H1 (cell line): ENCODE measurements around the gene INSM1. TPM values are rescaled to one million over a fixed set of nuclear protein-coding genes. Genes with fewer than 3 reads are reported as not detected.

ENCODE experiments used
- CTCF ChIA-PET: fragments of 300-600 bp; sonication (Branson Sonifier 250); formaldehyde crosslinking; loops from one replicate; lab custom pipeline; 2021; ENCODE audit not compliant: partially characterized antibody; lab: Charles Lee
- POLR2A ChIA-PET: fragments of 300-600 bp; sonication (Branson Sonifier 250); formaldehyde crosslinking; loops from one replicate; lab custom pipeline; 2021; ENCODE audit warnings: inconsistent platforms; ENCODE audit not compliant: partially characterized antibody; lab: Charles Lee
- DNase-seq, 2 experiments: peaks; one replicate each; pipeline versions ENCODE4 v3.0.0 to v3.0.0-alpha.2; 2010 to 2022; ENCODE audit warnings: low spot score in 2 of 2, low read depth in 1 of 2, mixed read lengths in 1 of 2
- FAIRE-seq: peaks from 2 replicates; lab custom pipeline; 2011; peaks lifted over from hg19 to GRCh38; lab: Jason Lieb, UNC
- H2AFZ ChIP-seq: 2 replicates; pipeline ENCODE4 v1.8.1; 2012; ENCODE audit warnings: low read length, inconsistent platforms
- H2AK5ac ChIP-seq: 2 replicates; pipeline ENCODE4 v1.6.1; 2013; ENCODE audit warnings: low read depth, low read length
- H2BK120ac ChIP-seq: replicated peaks from 2 replicates; pipeline ENCODE3; 2013; ENCODE audit warnings: low read depth, low read length, inconsistent platforms
- H2BK12ac ChIP-seq: 2 replicates; pipeline ENCODE4 v1.6.1; 2013; ENCODE audit warnings: low read depth, low read length
- H2BK15ac ChIP-seq: 2 replicates; pipeline ENCODE4 v1.6.1; 2013; ENCODE audit warnings: low read length
- H2BK20ac ChIP-seq: 2 replicates; pipeline ENCODE4 v1.6.1; 2013; ENCODE audit warnings: low read length
- H2BK5ac ChIP-seq: 2 replicates; pipeline ENCODE4 v1.6.1; 2013; ENCODE audit warnings: low read depth, low read length
- H3K14ac ChIP-seq: 2 replicates; pipeline ENCODE4 v1.6.1; 2013; ENCODE audit warnings: inconsistent platforms; ENCODE audit not compliant: insufficient read length
- H3K18ac ChIP-seq: 2 replicates; pipeline ENCODE4 v1.6.1; 2013; ENCODE audit warnings: low read length; ENCODE audit errors: extremely low read depth
- H3K23ac ChIP-seq: 2 replicates; pipeline ENCODE4 v1.6.1; 2013; ENCODE audit warnings: inconsistent platforms; ENCODE audit not compliant: insufficient read length
- H3K23me2 ChIP-seq: 2 replicates; pipeline ENCODE4 v1.6.1; 2013; ENCODE audit warnings: low read depth, low read length
- H3K27ac ChIP-seq: 2 replicates; pipeline ENCODE4 v1.6.1; 2011; ENCODE audit warnings: low read depth, low read length, inconsistent platforms
- H3K27me3 ChIP-seq, 4 experiments: replicated peaks in 1 of 4; 1 replicate in 1 of 4; 2 replicates in 3 of 4; pipeline versions ENCODE4 v1.6.1 to v1.8.1; 2011 to 2013; ENCODE audit warnings: low read length in 3 of 4, mild to moderate bottlenecking in 3 of 4, inconsistent platforms in 2 of 4, mixed read lengths in 2 of 4, moderate library complexity in 1 of 4; ENCODE audit not compliant: control insufficient read depth in 3 of 4, insufficient read depth in 3 of 4; ENCODE audit errors: extremely low read depth in 1 of 4
- H3K36me3 ChIP-seq, 4 experiments: 2 replicates each; pipeline versions ENCODE4 v1.6.1 to v1.8.1; 2011 to 2013; ENCODE audit warnings: mild to moderate bottlenecking in 4 of 4, low read length in 3 of 4, moderate library complexity in 2 of 4, control low read depth in 1 of 4, inconsistent platforms in 1 of 4; ENCODE audit not compliant: insufficient read depth in 4 of 4, control insufficient read depth in 2 of 4
- H3K4ac ChIP-seq: replicated peaks from 2 replicates; pipeline ENCODE3; 2013; ENCODE audit warnings: low read length, low read depth, mixed read lengths, inconsistent platforms; ENCODE audit not compliant: insufficient read length
- H3K4me1 ChIP-seq, 4 experiments: replicated peaks in 1 of 4; 1 replicate in 1 of 4; 2 replicates in 3 of 4; pipeline versions ENCODE4 v1.6.1 to v1.8.1; 2011 to 2013; ENCODE audit warnings: low read length in 3 of 4, inconsistent platforms in 2 of 4, mixed read lengths in 1 of 4; ENCODE audit not compliant: insufficient read depth in 4 of 4, control insufficient read depth in 3 of 4
- H3K4me2 ChIP-seq, 2 experiments: 2 replicates each; pipeline versions ENCODE4 v1.6.1 to v1.8.1; 2011 to 2013; ENCODE audit warnings: low read depth in 2 of 2, low read length in 2 of 2, control low read depth in 1 of 2, inconsistent platforms in 1 of 2, mild to moderate bottlenecking in 1 of 2; ENCODE audit not compliant: insufficient read depth in 1 of 2
- H3K4me3 ChIP-seq, 4 experiments: fragments of 200-600, 300-600 bp in 1 of 4; sonication (generic), shearing (Covaris generic), sonication (Bioruptor Twin) in 1 of 4; 2 replicates each; pipeline versions ENCODE4 v1.5.1 to v1.8.1; 2011 to 2016; ENCODE audit warnings: low read length in 4 of 4, low read depth in 3 of 4, control low read depth in 2 of 4, inconsistent platforms in 2 of 4, mild to moderate bottlenecking in 2 of 4, mixed read lengths in 1 of 4, moderate library complexity in 1 of 4; ENCODE audit not compliant: insufficient read depth in 2 of 4; ENCODE audit errors: extremely low read depth in 1 of 4
- H3K56ac ChIP-seq: replicated peaks from 2 replicates; pipeline ENCODE3; 2013; ENCODE audit warnings: low read depth, mild to moderate bottlenecking, mixed read lengths, low read length, inconsistent platforms; ENCODE audit not compliant: insufficient read length
- H3K79me1 ChIP-seq: 2 replicates; pipeline ENCODE4 v1.6.1; 2013; ENCODE audit warnings: low read depth, low read length, control low read depth
- H3K79me2 ChIP-seq, 2 experiments: 2 replicates each; pipeline versions ENCODE4 v1.6.1 to v1.8.1; 2012 to 2013; ENCODE audit warnings: low read length in 2 of 2, mild to moderate bottlenecking in 2 of 2, inconsistent platforms in 1 of 2; ENCODE audit not compliant: insufficient read depth in 2 of 2, control insufficient read depth in 1 of 2
- H3K9ac ChIP-seq, 4 experiments: replicated peaks in 1 of 4; 1 replicate in 1 of 4; 2 replicates in 3 of 4; pipeline versions ENCODE4 v1.6.1 to v1.8.1; 2011 to 2013; ENCODE audit warnings: low read depth in 3 of 4, low read length in 3 of 4, control low read depth in 2 of 4, mild to moderate bottlenecking in 2 of 4, moderate library complexity in 2 of 4, inconsistent platforms in 1 of 4; ENCODE audit errors: extremely low read depth in 1 of 4
- H3K9me3 ChIP-seq, 2 experiments: 2 replicates each; pipeline versions ENCODE4 v1.6.1 to v1.8.1; 2012 to 2013; ENCODE audit warnings: mild to moderate bottlenecking in 2 of 2, moderate library complexity in 2 of 2, control low read depth in 1 of 2, inconsistent platforms in 1 of 2, low read depth in 1 of 2, low read length in 1 of 2, mixed read lengths in 1 of 2; ENCODE audit not compliant: insufficient read depth in 2 of 2
- H4K20me1 ChIP-seq, 2 experiments: replicated peaks in 1 of 2; 2 replicates each; pipeline versions ENCODE3 to v1.8.1; 2011 to 2013; ENCODE audit warnings: inconsistent platforms in 2 of 2, low read length in 2 of 2, mild to moderate bottlenecking in 1 of 2; ENCODE audit not compliant: insufficient read depth in 2 of 2, control insufficient read depth in 1 of 2
- H4K5ac ChIP-seq: 2 replicates; pipeline ENCODE4 v1.6.1; 2013; ENCODE audit warnings: low read length, low read depth, mixed read lengths, inconsistent platforms; ENCODE audit not compliant: insufficient read length
- H4K8ac ChIP-seq: 2 replicates; pipeline ENCODE4 v1.8.0; 2013; ENCODE audit warnings: mild to moderate bottlenecking, moderate library complexity, low read length, inconsistent platforms; ENCODE audit not compliant: insufficient read depth; ENCODE audit errors: extremely low read depth
- H4K91ac ChIP-seq: replicated peaks from 2 replicates; pipeline ENCODE3; 2013; ENCODE audit warnings: low read length, mixed read lengths, inconsistent platforms; ENCODE audit not compliant: insufficient read length
- BACH1 ChIP-seq: IDR thresholded peaks from 2 replicates; pipeline ENCODE4 v1.6.1; 2012; ENCODE audit warnings: low read length, improper control_type of control experiment
- KDM1A ChIP-seq: fragments of 200-600, 300-600 bp; sonication (generic); IDR thresholded peaks from 2 replicates; pipeline ENCODE4 v1.7.1; 2016; ENCODE audit warnings: mild to moderate bottlenecking, low read length, borderline replicate concordance
- KDM4A ChIP-seq: IDR thresholded peaks from one replicate; pipeline ENCODE4 v1.7.1; 2012; ENCODE audit warnings: low read depth, mild to moderate bottlenecking, moderate library complexity, low read length, inconsistent platforms; ENCODE audit not compliant: severe bottlenecking
- RBBP5 ChIP-seq: IDR thresholded peaks from 2 replicates; pipeline ENCODE4 v1.7.1; 2012; ENCODE audit warnings: low read depth, mild to moderate bottlenecking, inconsistent platforms, low read length, moderate library complexity, borderline replicate concordance
- RFX5 ChIP-seq: IDR thresholded peaks from 2 replicates; pipeline ENCODE4 v1.6.1; 2011; ENCODE audit warnings: low read depth, low read length, improper control_type of control experiment, borderline replicate concordance
- RNF2 ChIP-seq: fragments of 200-900, 300-1000 bp; sonication (generic); IDR thresholded peaks from 2 replicates; pipeline ENCODE4 v1.7.1; 2016; ENCODE audit warnings: borderline replicate concordance, low read depth, mild to moderate bottlenecking, antibody characterized with exemption, low read length; ENCODE audit not compliant: poor library complexity, severe bottlenecking; ENCODE audit errors: missing control alignments
- TAF1 ChIP-seq: IDR thresholded peaks from 2 replicates; pipeline ENCODE4 v1.6.1; 2011; ENCODE audit warnings: mild to moderate bottlenecking, low read depth, low read length
- TBP ChIP-seq: IDR thresholded peaks from 2 replicates; pipeline ENCODE4 v1.6.1; 2011; ENCODE audit warnings: low read depth, low read length, improper control_type of control experiment
- USF2 ChIP-seq: IDR thresholded peaks from 2 replicates; pipeline ENCODE4 v1.6.1; 2011; ENCODE audit warnings: low read length, improper control_type of control experiment
- WGBS, 2 experiments: shearing (Covaris generic) in 1 of 2; methylation state at CpG; one replicate each; pipeline versions ENCODE4 v1.1.6 to v1.1.7; 2013 to 2015; ENCODE audit warnings: low lambda C conversion rate in 2 of 2, mixed read lengths in 2 of 2, inconsistent platforms in 1 of 2, low coverage in 1 of 2, missing lambda C conversion rate in 1 of 2; ENCODE audit not compliant: insufficient replicate concordance in 2 of 2, insufficient coverage in 1 of 2, insufficient read length in 1 of 2; ENCODE audit errors: extremely low coverage in 1 of 2, missing lambda C conversion rate in 1 of 2; 5-methylcytosine and 5-hydroxymethylcytosine counted together
- polyA plus RNA-seq, 7 experiments: library from polyadenylated mRNA; depleted of rRNA in 3 of 7; stranded (reverse) in 5 of 7; unstranded in 2 of 7; fragments of >200 nt in 5 of 7; fragments of 200-250 nt in 2 of 7; gene quantifications; 1 replicate in 5 of 7; 2 replicates in 1 of 7; 4 replicates in 1 of 7; pipeline versions ENCODE4 v1.2.1 to v1.2.3, GENCODE V29; 2011 to 2013; ENCODE audit warnings: missing spikeins in 2 of 7, mixed read lengths in 2 of 7
- total RNA-seq: library from RNA; stranded (reverse); fragmentation: NEBNext Ultra II Directional; extraction: Animal tissue kit (Norgen Biotek cat#: 25700); gene quantifications from 2 replicates; pipeline ENCODE4 v1.2.1, GENCODE V29; 2021

Gene INSM1
- total and polyA plus RNA-seq, 2 of the 8 experiments (the other 6 are each of a cell fraction or from before 2014, with no cell fraction given): 0.86 to 2.5 TPM

DNA sequence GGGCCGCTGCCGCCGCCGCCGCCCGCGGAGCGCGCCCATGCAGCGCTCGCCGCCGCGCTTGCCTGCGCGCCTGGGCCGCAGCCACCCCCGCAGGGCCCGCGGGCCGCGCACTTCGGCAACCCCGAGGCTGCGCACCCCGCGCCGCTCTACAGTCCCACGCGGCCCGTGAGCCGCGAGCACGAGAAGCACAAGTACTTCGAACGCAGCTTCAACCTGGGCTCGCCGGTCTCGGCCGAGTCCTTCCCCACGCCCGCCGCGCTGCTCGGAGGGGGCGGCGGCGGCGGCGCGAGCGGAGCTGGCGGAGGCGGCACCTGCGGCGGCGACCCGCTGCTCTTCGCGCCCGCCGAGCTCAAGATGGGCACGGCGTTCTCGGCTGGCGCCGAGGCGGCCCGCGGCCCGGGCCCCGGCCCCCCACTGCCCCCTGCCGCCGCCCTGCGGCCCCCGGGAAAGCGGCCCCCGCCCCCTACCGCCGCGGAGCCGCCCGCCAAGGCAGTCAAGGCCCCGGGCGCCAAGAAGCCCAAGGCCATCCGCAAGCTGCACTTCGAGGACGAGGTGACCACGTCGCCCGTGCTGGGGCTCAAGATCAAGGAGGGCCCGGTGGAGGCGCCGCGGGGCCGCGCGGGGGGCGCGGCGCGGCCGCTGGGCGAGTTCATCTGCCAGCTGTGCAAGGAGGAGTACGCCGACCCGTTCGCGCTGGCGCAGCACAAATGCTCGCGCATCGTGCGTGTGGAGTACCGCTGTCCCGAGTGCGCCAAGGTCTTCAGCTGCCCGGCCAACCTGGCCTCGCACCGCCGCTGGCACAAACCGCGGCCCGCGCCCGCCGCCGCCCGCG, 730 bp downstream of the INSM1 start:
- CTCF ChIA-PET: interaction anchor here (0.9 to 1.9 kb wide), 6 partner anchors 10 to 225 kb away, joined by 3 to 7 read pairs (median 4); no protein-coding TSS in a partner anchor
- 1% methylated on average over 65 of the region's 130 CpGs; no CpG with 5 or more reads in 1 of the 2 experiments for WGBS, 2 experiments
- H4K5ac ChIP-seq: no peak overlapping the region
- TF ChIP-seq USF2 (no peak), BACH1 (no peak; the same call in 1 of the 2 replicates), RNF2 (peak; percentile 44), TBP (no peak), RBBP5 (0 out of 2 replicates have a peak, but pooled peaks have one; percentile 18), TAF1 (0 out of 2 replicates have a peak, but pooled peaks have one; percentile 18), KDM1A (0 out of 2 replicates have a peak, but pooled peaks have one; percentile 4), KDM4A (peak; percentile 66), RFX5 (no peak)

More for the DNA sequence above, 730 bp downstream of the INSM1 start:
- Histone ChIP-seq H3K27me3 (peaks cover 31 to 86% (median 66%) of the 10 kb centered on the region in 4 experiments), H3K4me3 (peak overlapping the region; percentile 35 to 69 (median 57)), H4K20me1 (peaks cover 0 to 1% of the 10 kb centered on the region in 2 experiments), H2BK120ac (no peak overlapping the region), H3K23ac (no peak overlapping the region), H4K91ac (peak overlapping the region; percentile 56), H3K27ac (no peak overlapping the region), H3K4ac (no peak overlapping the region), H3K79me2 (no peaks in the 10 kb centered on the region), H3K23me2 (peaks cover 31% of the 10 kb centered on the region; the same call in 1 of the 2 replicates), H3K4me1 (peaks cover 16 to 48% (median 18%) of the 10 kb centered on the region in 4 experiments), H2BK5ac (no peak overlapping the region), H2BK20ac (no peak overlapping the region), H3K4me2 (peak overlapping the region; percentile 84 to 92), H3K36me3 (no peaks in the 10 kb centered on the region), H2AK5ac (no peak overlapping the region), H3K56ac (no peak overlapping the region), H3K14ac (no peak overlapping the region), H3K18ac (peak overlapping the region; percentile 83), H2BK12ac (0 out of 2 replicates have a peak overlapping the region, but pooled peaks have one; percentile 60), H2BK15ac (no peak overlapping the region), H2AFZ (no peak overlapping the region), H3K79me1 (no peaks in the 10 kb centered on the region), H4K8ac (peak overlapping the region; percentile 96), H3K9me3 (no peaks in the 10 kb centered on the region), H3K9ac (peak overlapping the region in 1 of 4 experiments; percentile 57; a peak in 2 of 7 replicates)
- DNase-seq: peak in 1 of 2 experiments; percentile 72
- POLR2A ChIA-PET: interaction anchor here (0.7 to 1.3 kb wide), 5 partner anchors 28 to 121 kb away, joined by 3 to 4 read pairs (median 3); no protein-coding TSS in a partner anchor
- FAIRE-seq: no peak
